Stimulated activated CD4-positive, alpha-beta T cell treated with anti-CD3 and anti-CD28 coated beads, TNF-alpha, amount 100 ng/mL, for 4 hours (primary cell): ENCODE measurements around the gene LSP1.

ENCODE experiments used
- DNase-seq, 3 experiments: peaks; one replicate each; pipeline ENCODE4 v3.0.0-alpha.2; 2020; ENCODE audit warnings: low read depth in 3 of 3

The LSP1 gene

GRCh38 chr11:1915795-1916131 is 62.9 kb downstream of the LSP1 start:
- DNase-seq, result no peak

GRCh38 chr11:1916132-1916985 is 63.5 kb downstream of the LSP1 start:
- no peak for DNase-seq

DNA sequence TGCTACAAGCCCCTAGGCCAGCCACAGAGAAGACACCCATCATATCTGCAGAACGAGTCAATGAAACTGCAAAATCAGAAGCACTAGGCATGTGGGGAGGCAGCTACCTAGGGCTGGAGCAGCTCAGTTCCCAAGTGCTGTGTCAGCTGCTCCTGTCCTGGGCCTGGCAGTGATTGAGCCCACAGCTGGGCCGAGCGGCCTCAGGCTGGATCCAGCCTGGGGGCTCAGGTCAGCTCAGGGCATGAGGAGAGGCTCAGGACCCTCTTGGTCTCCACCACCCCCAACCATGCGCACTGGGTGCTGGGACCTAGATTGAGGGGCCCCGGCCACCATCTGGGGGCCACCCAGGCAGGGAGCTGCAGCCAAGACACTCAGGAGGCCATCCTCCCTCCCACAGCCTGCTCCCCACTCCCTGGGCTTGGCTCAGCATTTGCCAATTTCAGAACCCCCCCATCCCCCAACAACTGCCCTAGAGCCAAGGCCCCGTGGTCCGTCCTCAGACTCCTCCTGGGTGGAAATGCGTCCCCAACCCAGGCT is 64.2 kb downstream of the LSP1 start:
- DNase-seq, result no peak

DNA sequence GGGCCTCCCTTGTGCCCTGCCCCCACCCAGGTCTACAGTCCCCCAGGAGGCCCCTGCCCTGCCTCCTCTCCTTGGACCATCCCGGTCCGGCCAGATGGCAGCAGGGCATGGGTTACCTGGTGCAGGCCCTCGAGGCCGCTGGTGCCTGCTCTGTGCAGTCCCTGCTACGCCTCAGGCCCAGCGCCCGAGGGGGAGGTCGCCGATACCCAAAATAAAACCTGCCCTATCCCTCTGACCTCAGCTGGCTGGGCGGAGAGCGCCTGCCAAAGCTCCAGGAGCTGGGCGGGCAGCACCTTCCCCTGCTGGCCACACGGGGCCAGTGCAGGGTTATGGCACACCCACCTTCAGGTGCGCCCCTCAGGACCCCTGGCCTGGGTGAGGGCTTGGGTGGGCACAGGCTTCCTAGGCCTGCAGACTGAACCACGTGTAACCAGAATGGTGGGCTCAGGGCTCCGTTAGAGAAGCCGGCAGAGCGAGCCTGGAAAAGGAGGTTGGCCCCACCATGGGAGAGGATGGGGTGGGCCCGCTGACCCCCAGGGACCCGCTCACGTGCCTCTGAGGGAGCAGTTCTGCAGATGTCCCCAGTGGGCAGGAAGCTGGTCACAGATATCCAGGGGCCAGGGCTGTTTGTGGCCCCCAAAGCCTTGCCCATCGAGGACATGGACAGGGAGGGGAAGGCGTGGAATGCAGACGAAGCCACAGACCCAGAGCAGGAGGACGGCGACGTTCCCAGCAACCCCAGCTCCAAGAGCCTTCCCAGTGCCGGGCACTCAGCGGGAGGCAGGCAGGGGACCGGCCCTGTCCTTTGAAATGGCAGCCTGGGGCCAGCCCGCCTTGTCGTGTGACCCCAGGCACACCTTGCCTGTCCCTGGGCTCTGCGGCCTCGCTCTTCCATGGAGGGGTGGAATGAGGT is 64.9 kb downstream of the LSP1 start:
- no peak for DNase-seq

GRCh38 chr11:1918436-1919315 is 65.8 kb downstream of the LSP1 start:
- DNase-seq, result no peak

GRCh38 chr11:1919391-1920127 is 66.7 kb downstream of the LSP1 start, which contains the start of gene TNNT3:
Gene TNNT3, plus strand, starts transcription at chr11:1919703. Its CDS starts 3,172 bp downstream, at chr11:1922875.
- no peak for DNase-seq

DNA sequence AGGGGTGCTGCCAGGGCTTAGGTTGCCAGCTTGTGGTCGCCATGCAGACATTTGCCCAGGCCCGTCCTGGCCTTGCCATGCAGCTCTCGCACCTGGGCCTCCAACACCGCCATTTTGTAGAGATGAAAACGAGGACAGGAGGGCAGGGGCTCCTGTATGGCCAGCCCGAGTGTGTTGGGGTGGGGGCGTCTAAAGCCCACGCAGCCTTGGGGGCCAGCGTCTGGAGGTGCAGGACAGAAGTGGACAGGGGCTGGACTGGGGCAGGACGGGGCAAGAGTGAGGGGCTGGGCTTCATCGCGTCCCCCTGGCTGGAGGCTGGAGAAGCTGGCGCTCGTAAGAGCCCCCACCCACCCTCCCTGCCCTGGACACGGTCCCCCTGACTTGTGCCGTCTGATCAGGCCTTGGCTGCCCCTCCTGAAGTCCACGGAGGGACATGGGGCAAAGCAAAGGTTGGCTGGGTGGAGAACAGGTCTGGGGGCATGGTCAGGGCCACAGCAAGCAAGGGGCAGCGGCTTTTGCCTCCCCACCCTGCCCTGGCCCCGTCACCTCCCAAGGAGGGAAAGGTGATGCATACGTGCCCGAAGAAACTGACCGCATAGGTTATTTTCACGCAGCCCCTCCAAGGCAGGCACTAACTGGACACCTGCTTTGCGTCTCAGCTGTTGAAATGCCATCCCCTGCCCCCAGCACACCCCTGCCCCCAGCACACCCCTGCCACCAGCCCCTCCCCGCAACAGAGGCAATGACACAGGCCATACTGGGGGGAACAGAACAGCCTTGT is 67.4 kb downstream of the LSP1 start:
- no peak for DNase-seq

- no peak for DNase-seq
These were observed 68.2 kb downstream of the LSP1 start for GRCh38 chr11:1920909-1921573.

GRCh38 chr11:1921574-1922141 is 68.8 kb downstream of the LSP1 start:
- DNase-seq, result no peak

DNA sequence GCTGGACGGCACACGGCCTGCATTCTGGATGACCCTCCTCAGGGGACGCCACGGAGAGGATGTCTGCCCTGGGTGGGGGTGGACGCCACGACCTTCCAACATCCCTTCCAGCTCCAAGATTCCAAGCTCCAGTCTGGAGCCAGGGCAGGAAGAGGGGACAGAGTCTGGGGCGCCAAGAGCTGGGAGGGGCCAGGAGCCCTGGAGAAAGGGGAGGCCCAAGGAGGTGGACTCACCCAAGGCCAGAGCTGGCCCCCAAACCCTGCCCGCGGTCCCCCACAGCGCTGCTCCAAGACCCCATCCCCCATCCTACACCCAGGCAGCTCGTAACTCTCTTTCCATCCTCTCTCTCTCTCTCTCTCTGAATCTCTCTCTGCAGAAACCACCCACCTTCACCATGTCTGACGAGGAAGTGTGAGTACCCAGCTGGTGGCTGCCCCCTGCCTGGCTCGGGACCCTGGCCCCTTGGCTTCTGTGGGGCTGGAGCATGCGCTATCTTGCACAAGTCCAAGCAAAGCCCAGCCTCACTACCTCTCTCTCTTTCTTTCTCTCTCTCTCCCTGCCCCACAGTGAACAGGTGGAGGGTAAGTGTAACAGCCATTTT is 69.7 kb downstream of the LSP1 start:
- no peak for DNase-seq

DNA sequence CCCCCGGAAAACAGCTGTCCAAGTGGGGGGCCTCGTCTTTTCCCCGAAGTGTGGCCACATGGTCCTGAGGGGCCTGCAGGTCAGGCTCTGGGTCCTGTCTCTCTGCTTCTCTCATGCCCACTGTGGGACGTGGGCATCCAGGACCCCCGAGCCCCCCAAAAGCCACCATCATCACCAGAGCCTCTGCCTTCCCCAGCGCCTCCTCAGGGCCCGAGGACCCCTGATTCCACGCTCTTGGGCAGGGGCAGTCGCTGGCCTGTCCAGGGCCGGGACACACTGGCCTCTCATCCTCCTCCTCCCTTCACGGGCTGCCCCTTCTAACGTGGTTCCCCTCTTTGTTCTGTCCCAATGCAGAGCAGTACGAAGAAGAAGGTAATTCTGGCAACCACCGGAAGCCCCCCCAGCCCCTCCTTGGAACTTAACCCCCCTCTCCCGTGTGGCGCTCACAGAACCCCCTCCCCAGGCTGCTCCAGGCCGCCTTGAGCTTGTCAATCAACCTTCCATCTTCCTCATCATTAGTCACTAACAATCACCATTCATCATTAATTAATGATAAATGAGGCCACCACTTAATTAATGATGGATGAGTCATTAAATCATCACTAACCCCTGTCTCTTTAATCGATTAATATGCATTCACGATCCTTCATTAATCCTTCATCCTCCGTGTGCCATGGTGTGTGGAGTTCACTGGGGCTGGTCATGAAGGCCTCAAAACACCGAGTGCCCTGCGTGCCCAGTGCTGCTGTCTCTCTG is 70.5 kb downstream of the LSP1 start:
- DNase-seq, result no peak

GRCh38 chr11:1924181-1924580 is 71.3 kb downstream of the LSP1 start:
- DNase-seq, result no peak

GRCh38 chr11:1924646-1925372 is 71.9 kb downstream of the LSP1 start:
- DNase-seq, result no peak

GRCh38 chr11:1925373-1926155 is 72.7 kb downstream of the LSP1 start:
- no peak for DNase-seq

DNA sequence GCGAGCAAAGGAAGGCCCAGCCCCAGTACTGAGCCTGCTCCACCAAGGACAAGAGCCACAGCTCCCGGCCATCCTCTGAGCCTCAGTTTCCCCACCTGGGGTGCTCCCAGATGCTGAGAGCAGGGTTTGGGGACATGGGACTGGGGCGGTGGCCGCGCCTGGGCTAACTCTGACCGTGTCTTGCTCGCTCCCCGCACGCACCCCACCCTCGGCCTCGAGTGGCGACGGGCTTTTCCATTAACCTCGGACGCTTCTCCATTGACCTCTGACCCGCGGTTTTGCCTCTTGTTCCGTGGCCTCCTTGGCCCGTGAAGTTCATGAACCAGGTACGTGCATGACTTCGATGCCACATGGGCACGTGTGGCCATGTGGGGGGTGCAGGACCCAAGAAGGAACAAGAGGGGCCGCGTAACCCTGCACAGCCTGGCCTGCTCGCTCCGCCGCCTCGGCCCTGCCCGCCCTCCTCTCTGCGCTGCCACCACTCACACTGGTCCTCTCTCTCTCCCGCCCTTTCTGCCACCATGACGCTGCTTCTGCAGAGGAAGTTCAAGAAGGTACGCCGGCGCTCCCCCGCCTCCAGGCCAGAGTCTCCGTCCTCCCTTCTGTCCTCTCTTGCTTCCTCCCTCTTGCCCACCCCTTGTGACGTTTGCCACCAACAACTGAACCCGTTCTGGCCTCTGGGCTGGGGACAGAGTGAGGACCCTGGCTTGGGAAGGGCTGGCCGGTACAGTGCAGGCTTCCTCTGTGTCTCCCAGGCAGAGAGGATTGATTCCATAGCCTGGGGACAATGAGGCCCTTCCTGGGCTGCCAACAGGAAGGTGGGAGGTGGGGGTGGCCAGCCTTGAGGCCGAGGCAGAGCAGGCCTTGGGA is 73.5 kb downstream of the LSP1 start:
- no peak for DNase-seq
